Tibial artery (tissue), 4 donors: ENCODE results near the gene ZFAND2A.
"Not testable (repeated sequence)": the region's sequence is repeated elsewhere in the genome, so short reads cannot be mapped to it uniquely, and the experiment has no call there.

Experiments used
- DNase-seq, 2 donors: peaks; one replicate each; pipeline ENCODE4 v3.0.0-alpha.2; 2019
- H3K27ac ChIP-seq, 2 donors: fragments of 200-600 bp; sonication (generic) in 1 of 2; 1 replicate in 1 of 2; 2 replicates in 1 of 2; pipeline ENCODE4 v1.5.1; 2018 to 2019; ENCODE audit warnings: mild to moderate bottlenecking in 1 of 2
- H3K27me3 ChIP-seq, 2 donors: fragments of 200-600 bp; sonication (generic) in 1 of 2; one replicate each; pipeline versions ENCODE4 v1.5.1 to v1.6.0; 2016 to 2019
- H3K36me3 ChIP-seq, 3 donors: fragments of 200-600 bp; sonication (generic) in 2 of 3; one replicate each; pipeline ENCODE4 v1.5.1; 2016 to 2019; ENCODE audit warnings: mild to moderate bottlenecking in 2 of 3
- H3K4me1 ChIP-seq, 4 donors: fragments of 200-600 bp; sonication (generic) in 2 of 4; 1 replicate in 3 of 4; 2 replicates in 1 of 4; pipeline ENCODE4 v1.5.1; 2016 to 2019
- H3K4me3 ChIP-seq, 2 donors: fragments of 200-600 bp; sonication (generic) in 1 of 2; 1 replicate in 1 of 2; 2 replicates in 1 of 2; pipeline ENCODE4 v1.5.1; 2018 to 2019; ENCODE audit warnings: mild to moderate bottlenecking in 2 of 2
- H3K9me3 ChIP-seq, 3 donors: fragments of 200-600 bp; sonication (generic) in 1 of 3; one replicate each; pipeline ENCODE4 v1.5.1; 2016 to 2019
- CTCF ChIP-seq, 2 experiments: fragments of 200-600 bp in 1 of 2; fragments of 450-650 bp in 1 of 2; IDR thresholded peaks; one replicate each; pipeline ENCODE4 v1.5.1; 2017 to 2019; ENCODE audit warnings: antibody characterized with exemption in 2 of 2, mild to moderate bottlenecking in 1 of 2, moderate library complexity in 1 of 2
- intact Hi-C: fragments of 100-400 bp; cut with DNase I; formaldehyde crosslinking; loops from one replicate; pipeline ENCODE4 v1.15.0; 2023; ENCODE audit warnings: low total_unique reads

Gene ZFAND2A

GRCh38 chr7:1200045-1200444 lies 40.0 kb upstream of the ZFAND2A start:
- Histone ChIP-seq H3K36me3 (no peaks in the 10 kb centered on the region), H3K27ac (no peak overlapping the region), H3K4me3 (no peak overlapping the region), H3K4me1 (peaks cover 0 to 13% (median 4%) of the 10 kb centered on the region in 4 donors), H3K9me3 (no peaks in the 10 kb centered on the region), H3K27me3 (peaks cover 0 to 59% of the 10 kb centered on the region in 2 donors)
- no peak for DNase-seq
- TF ChIP-seq CTCF (IDR thresholded peaks at IDR 0.05), result no peak
- intact Hi-C loops, result no loop called here

- H3K9me3 ChIP-seq, result no peaks in the 10 kb centered on the region
- H3K4me3 ChIP-seq, result no peak overlapping the region
- peaks cover 0 to 78% of the 10 kb centered on the region in 2 donors for H3K27me3 ChIP-seq
- TF ChIP-seq CTCF (IDR thresholded peaks at IDR 0.05), result no peak
- no peak overlapping the region for H3K27ac ChIP-seq
- no peaks in the 10 kb centered on the region for H3K36me3 ChIP-seq
- H3K4me1 ChIP-seq, result no peaks in the 10 kb centered on the region
- no peak for DNase-seq
- intact Hi-C loops, result loop anchor here (10.0 kb wide), 1 partner anchor 237 kb away; no protein-coding TSS in a partner anchor
Observed at GRCh38 chr7:1197997-1198625, 38.1 kb upstream of the ZFAND2A start.

- Histone ChIP-seq H3K9me3 (no peaks in the 10 kb centered on the region), H3K4me3 (no peak overlapping the region), H3K27me3 (peaks cover 0 to 86% of the 10 kb centered on the region in 2 donors), H3K4me1 (no peaks in the 10 kb centered on the region), H3K36me3 (no peaks in the 10 kb centered on the region), H3K27ac (no peak overlapping the region)
- no peak for TF ChIP-seq CTCF (IDR thresholded peaks at IDR 0.05)
- intact Hi-C loops, result loop anchor here (10.0 kb wide), 1 partner anchor 238 kb away; no protein-coding TSS in a partner anchor
- no peak for DNase-seq
Observed at GRCh38 chr7:1196950-1197349, 37.0 kb upstream of the ZFAND2A start.

- intact Hi-C loops, result loop anchor here (10.0 kb wide), 1 partner anchor 238 kb away; no protein-coding TSS in a partner anchor
- H3K27ac ChIP-seq, H3K4me3 ChIP-seq, H3K9me3 ChIP-seq, DNase-seq, H3K36me3 ChIP-seq, H3K4me1 ChIP-seq: not testable (repeated sequence)
- peaks cover 0 to 86% of the 10 kb centered on the region in 2 donors for H3K27me3 ChIP-seq
Observed at GRCh38 chr7:1196441-1196840, 36.4 kb upstream of the ZFAND2A start.

- Histone ChIP-seq H3K36me3 (no peaks in the 10 kb centered on the region), H3K9me3 (no peaks in the 10 kb centered on the region), H3K27me3 (peaks cover 0 to 74% of the 10 kb centered on the region in 2 donors), H3K4me1 (no peaks in the 10 kb centered on the region), H3K4me3 (no peak overlapping the region), H3K27ac (no peak overlapping the region)
- no peak for DNase-seq
- intact Hi-C loops, result loop anchor here (10.0 kb wide), 1 partner anchor 241 kb away; no protein-coding TSS in a partner anchor
- peak; percentile 39 to 40 for TF ChIP-seq CTCF (IDR thresholded peaks at IDR 0.05)
Observed at GRCh38 chr7:1193593-1194424, 33.8 kb upstream of the ZFAND2A start.

GRCh38 chr7:1192171-1192676 lies 32.2 kb upstream of the ZFAND2A start:
- intact Hi-C loops, result loop anchor here (10.0 kb wide), 1 partner anchor 243 kb away; no protein-coding TSS in a partner anchor

More at GRCh38 chr7:1192171-1192676, 32.2 kb upstream of the ZFAND2A start:
- Histone ChIP-seq H3K9me3 (no peaks in the 10 kb centered on the region), H3K27me3 (peaks cover 0 to 73% of the 10 kb centered on the region in 2 donors), H3K27ac (no peak overlapping the region), H3K4me1 (no peaks in the 10 kb centered on the region), H3K36me3 (no peaks in the 10 kb centered on the region), H3K4me3 (no peak overlapping the region)
- TF ChIP-seq CTCF (IDR thresholded peaks at IDR 0.05), result no peak
- DNase-seq, result no peak
